K562 (cell line): Measurements from ENCODE around the gene ECM1. TPM values are rescaled to one million over a fixed set of nuclear protein-coding genes. Genes with fewer than 3 reads are reported as not detected.

Experiments used
- AFF1 ChIP-seq, 2 experiments: fragments of 450-650 bp; IDR thresholded peaks; 2 replicates each; pipeline ENCODE4 v1.6.1; 2018; ENCODE audit warnings: mild to moderate bottlenecking in 2 of 2, low read depth in 1 of 2; ENCODE audit not compliant: partially characterized antibody in 2 of 2
- BCL6 ChIP-seq: fragments of 250-450 bp; sonication (Bioruptor Pico); IDR thresholded peaks from 2 replicates; pipeline ENCODE4 v1.4.0; 2020
- CCAR2 ChIP-seq: fragments of 200-400 bp; formaldehyde crosslinking; IDR thresholded peaks from 2 replicates; pipeline ENCODE4 v1.6.1; 2017; ENCODE audit warnings: mild to moderate bottlenecking, low read depth, low read length
- CHD2 ChIP-seq: IDR thresholded peaks from 2 replicates; pipeline ENCODE4 v1.6.1; 2011; ENCODE audit warnings: low read depth, low read length
- ELF4 ChIP-seq: fragments of 450-650 bp; formaldehyde crosslinking; IDR thresholded peaks from 2 replicates; pipeline ENCODE4 v1.4.0; 2022; ENCODE audit warnings: missing genetic modification characterization
- EP400 ChIP-seq: fragments of 450-650 bp; IDR thresholded peaks from 2 replicates; pipeline ENCODE4 v1.6.1; 2017; ENCODE audit warnings: antibody characterized with exemption, mild to moderate bottlenecking, moderate library complexity
- GTF2F1 ChIP-seq: IDR thresholded peaks from 2 replicates; pipeline ENCODE4 v1.6.1; 2011; ENCODE audit warnings: low read depth, low read length, improper control_type of control experiment
- NR2F6 ChIP-seq: fragments of 450-650 bp; formaldehyde crosslinking; IDR thresholded peaks from 2 replicates; pipeline ENCODE4 v1.4.0; 2020; ENCODE audit warnings: mild to moderate bottlenecking
- RUNX1 ChIP-seq: sonication (generic); IDR thresholded peaks from 2 replicates; pipeline ENCODE4 v1.6.1; 2016; ENCODE audit warnings: antibody characterized with exemption, low read depth
- SIX5 ChIP-seq, 2 experiments: IDR thresholded peaks; 2 replicates each; pipeline ENCODE4 v1.6.1; 2011; ENCODE audit warnings: low read length in 2 of 2, borderline replicate concordance in 1 of 2, low read depth in 1 of 2, mild to moderate bottlenecking in 1 of 2, moderate library complexity in 1 of 2; ENCODE audit not compliant: insufficient read depth in 1 of 2
- TAF15 ChIP-seq: fragments of 200-400 bp; formaldehyde crosslinking; IDR thresholded peaks from 2 replicates; pipeline ENCODE4 v1.6.1; 2017; ENCODE audit warnings: mild to moderate bottlenecking, low read depth, low read length, moderate library complexity
- TCF7 ChIP-seq: sonication (generic); IDR thresholded peaks from 2 replicates; pipeline ENCODE4 v1.6.1; 2016; ENCODE audit warnings: antibody characterized with exemption, borderline replicate concordance
- TEAD4 ChIP-seq, 2 experiments: sonication (generic) in 1 of 2; formaldehyde crosslinking in 1 of 2; IDR thresholded peaks; 2 replicates each; pipeline versions ENCODE4 v1.6.1 to v1.8.0; 2012 to 2022; ENCODE audit warnings: borderline replicate concordance in 1 of 2, inconsistent platforms in 1 of 2, low read length in 1 of 2, mild to moderate bottlenecking in 1 of 2, missing genetic modification reagents in 1 of 2
- ZNF696 ChIP-seq: fragments of 250-450 bp; sonication (Bioruptor Pico); conservative IDR thresholded peaks from 2 replicates; pipeline ENCODE4 v1.4.0; 2020; ENCODE audit warnings: mild to moderate bottlenecking, moderate library complexity
- ZNF76 ChIP-seq: fragments of 250-450 bp; sonication (Bioruptor Pico); IDR thresholded peaks from 2 replicates; pipeline ENCODE4 v1.4.0; 2020; ENCODE audit warnings: mild to moderate bottlenecking, moderate library complexity, borderline replicate concordance
- polyA plus RNA-seq, 8 experiments: library from polyadenylated mRNA; depleted of rRNA in 4 of 8; stranded (reverse) in 5 of 8; unstranded in 3 of 8; fragments of >200 nt; fragmentation: Nextera tagmentation in 2 of 8; fragmentation: Illumina TruSeq in 1 of 8; extraction: Ambion mirVana in 2 of 8; extraction: Trizol in 1 of 8; gene quantifications; 2 replicates each; pipeline versions ENCODE4 v1.2.1 to v1.2.3, GENCODE V29; 2011 to 2014; ENCODE audit warnings: inconsistent platforms in 1 of 8, missing spikeins in 1 of 8
- total RNA-seq, 7 experiments: library from RNA; depleted of rRNA in 6 of 7; stranded (reverse); fragments of >200 nt in 6 of 7; fragmentation: Illumina TruSeq in 2 of 7; extraction: Trizol in 2 of 7; gene quantifications; 2 replicates each; pipeline versions ENCODE4 v1.2.1 to v1.2.3, GENCODE V29; 2011 to 2021; ENCODE audit warnings: low replicate concordance in 1 of 7
- TF ChIP-seq, protein P1 (sequence below), 2 experiments: fragments of 450-650 bp in 1 of 2; sonication (generic) in 1 of 2; formaldehyde crosslinking in 1 of 2; IDR thresholded peaks in 1 of 2; conservative IDR thresholded peaks in 1 of 2; 2 replicates each; pipeline versions ENCODE4 v1.6.1 to v1.8.1; 2016 to 2023; ENCODE audit warnings: mild to moderate bottlenecking in 2 of 2, moderate library complexity in 2 of 2, inconsistent platforms in 1 of 2, missing genetic modification reagents in 1 of 2
- TF ChIP-seq, protein P2 (sequence below): sonication (generic); formaldehyde crosslinking; IDR thresholded peaks from 2 replicates; pipeline ENCODE4 v1.8.1; 2023; ENCODE audit warnings: mild to moderate bottlenecking, missing genetic modification reagents
- TF ChIP-seq, protein P3 (sequence below): fragments of 250-450 bp; sonication (Bioruptor Pico); IDR thresholded peaks from 2 replicates; pipeline ENCODE4 v1.8.0; 2022; ENCODE audit warnings: moderate library complexity, mild to moderate bottlenecking, inconsistent platforms

Gene ECM1
- total and polyA plus RNA-seq, 9 of the 15 experiments (the other 6 are each of a cell fraction or from before 2014, with no cell fraction given), result 6.6 to 52.2 (median 12.8) TPM

DNA sequence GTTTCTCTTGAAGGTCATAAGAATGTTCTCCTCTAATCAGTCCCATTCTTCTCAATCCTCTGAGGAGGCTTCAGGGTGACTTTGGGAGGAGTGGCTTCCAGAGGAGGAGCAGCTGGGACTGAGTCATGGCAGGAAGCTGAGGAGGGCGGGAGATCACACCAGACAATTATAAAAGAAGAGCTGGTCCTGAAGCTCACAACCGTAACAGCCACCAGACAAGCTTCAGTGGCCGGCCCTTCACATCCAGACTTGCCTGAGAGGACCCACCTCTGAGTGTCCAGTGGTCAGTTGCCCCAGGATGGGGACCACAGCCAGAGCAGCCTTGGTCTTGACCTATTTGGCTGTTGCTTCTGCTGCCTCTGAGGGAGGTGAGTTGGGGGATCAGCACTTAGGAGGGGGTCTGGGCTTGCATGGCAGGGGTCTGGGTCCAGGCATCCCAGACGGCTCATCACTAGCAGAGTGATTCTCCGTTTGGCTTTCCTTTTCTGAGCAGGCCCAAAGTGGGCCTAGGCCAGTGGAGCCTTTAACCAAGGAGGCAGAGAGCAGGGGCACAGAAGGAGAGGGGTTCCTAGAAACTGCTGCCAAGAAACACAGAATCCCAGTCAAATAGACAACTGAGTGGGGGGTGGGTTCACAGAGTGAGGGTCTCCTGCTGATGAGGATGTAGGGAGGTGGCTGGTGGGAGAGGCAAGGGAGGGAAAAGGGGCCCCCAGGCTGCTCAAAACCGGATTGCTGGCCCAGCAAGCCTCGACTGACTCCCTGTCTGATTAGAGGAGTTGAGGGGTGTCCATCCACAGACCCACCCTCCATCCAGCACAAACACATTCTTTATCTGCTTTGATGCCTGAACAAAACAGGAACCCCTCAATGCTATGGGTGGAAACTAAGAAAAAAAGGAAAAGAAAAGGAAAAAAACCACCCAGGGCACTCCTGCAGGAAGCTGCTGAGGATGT is at the start of gene ECM1 (continued):
- no peak for TF ChIP-seq TAF15
- no peak for TF ChIP-seq BCL6 (CRISPR knock-in tag)
- TF ChIP-seq NR2F6 (CRISPR knock-in tag), result no peak
- TF ChIP-seq, protein P1, sequence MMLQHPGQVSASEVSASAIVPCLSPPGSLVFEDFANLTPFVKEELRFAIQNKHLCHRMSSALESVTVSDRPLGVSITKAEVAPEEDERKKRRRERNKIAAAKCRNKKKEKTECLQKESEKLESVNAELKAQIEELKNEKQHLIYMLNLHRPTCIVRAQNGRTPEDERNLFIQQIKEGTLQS (IDR thresholded peaks at IDR 0.05), result peak; percentile 91
- TF ChIP-seq, protein P1 (CRISPR knock-in tag; conservative IDR thresholded peaks at IDR 0.05), result no peak; the same call in 1 of the 2 replicates
- TF ChIP-seq, protein P2, sequence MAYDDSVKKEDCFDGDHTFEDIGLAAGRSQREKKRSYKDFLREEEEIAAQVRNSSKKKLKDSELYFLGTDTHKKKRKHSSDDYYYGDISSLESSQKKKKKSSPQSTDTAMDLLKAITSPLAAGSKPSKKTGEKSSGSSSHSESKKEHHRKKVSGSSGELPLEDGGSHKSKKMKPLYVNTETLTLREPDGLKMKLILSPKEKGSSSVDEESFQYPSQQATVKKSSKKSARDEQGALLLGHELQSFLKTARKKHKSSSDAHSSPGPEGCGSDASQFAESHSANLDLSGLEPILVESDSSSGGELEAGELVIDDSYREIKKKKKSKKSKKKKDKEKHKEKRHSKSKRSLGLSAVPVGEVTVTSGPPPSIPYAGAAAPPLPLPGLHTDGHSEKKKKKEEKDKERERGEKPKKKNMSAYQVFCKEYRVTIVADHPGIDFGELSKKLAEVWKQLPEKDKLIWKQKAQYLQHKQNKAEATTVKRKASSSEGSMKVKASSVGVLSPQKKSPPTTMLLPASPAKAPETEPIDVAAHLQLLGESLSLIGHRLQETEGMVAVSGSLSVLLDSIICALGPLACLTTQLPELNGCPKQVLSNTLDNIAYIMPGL (CRISPR knock-in tag), result no peak
- TF ChIP-seq ZNF76 (CRISPR knock-in tag), result no peak
- TF ChIP-seq EP400, result 0 out of 2 replicates have a peak, but pooled peaks have one; percentile 15
- TF ChIP-seq SIX5 (IDR thresholded peaks at IDR 0.05; ENCODE audit: borderline replicate concordance in 1 of 2, insufficient read depth in 1 of 2, low read depth in 1 of 2, low read length in 2 of 2), result no peak
- no peak for TF ChIP-seq ZNF696 (CRISPR knock-in tag)
- no peak for TF ChIP-seq TCF7
- TF ChIP-seq TEAD4 (IDR thresholded peaks at IDR 0.05; ENCODE audit: low read length), result no peak; the same call in 1 of the 2 replicates
- no peak for TF ChIP-seq TEAD4 (CRISPR knock-in tag; IDR thresholded peaks at IDR 0.05; ENCODE audit: borderline replicate concordance)
- TF ChIP-seq RUNX1, result no peak
- TF ChIP-seq CCAR2, result no peak
- TF ChIP-seq AFF1 (IDR thresholded peaks at IDR 0.05; ENCODE audit: low read depth in 1 of 2, partially characterized antibody in 2 of 2), result no peak
- no peak for TF ChIP-seq CHD2
- TF ChIP-seq, protein P3, sequence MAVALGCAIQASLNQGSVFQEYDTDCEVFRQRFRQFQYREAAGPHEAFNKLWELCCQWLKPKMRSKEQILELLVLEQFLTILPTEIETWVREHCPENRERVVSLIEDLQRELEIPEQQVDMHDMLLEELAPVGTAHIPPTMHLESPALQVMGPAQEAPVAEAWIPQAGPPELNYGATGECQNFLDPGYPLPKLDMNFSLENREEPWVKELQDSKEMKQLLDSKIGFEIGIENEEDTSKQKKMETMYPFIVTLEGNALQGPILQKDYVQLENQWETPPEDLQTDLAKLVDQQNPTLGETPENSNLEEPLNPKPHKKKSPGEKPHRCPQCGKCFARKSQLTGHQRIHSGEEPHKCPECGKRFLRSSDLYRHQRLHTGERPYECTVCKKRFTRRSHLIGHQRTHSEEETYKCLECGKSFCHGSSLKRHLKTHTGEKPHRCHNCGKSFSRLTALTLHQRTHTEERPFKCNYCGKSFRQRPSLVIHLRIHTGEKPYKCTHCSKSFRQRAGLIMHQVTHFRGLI (CRISPR knock-in tag), result no peak
- TF ChIP-seq ELF4, result no peak
- no peak for TF ChIP-seq GTF2F1
